PC-3 (cell line): ENCODE data around the gene AUTS2. TPM values are rescaled to one million over a fixed set of nuclear protein-coding genes. Genes with fewer than 3 reads are reported as not detected.

Source experiments
- ATAC-seq: fragments of 200-7000 bp; cut with Tn5 transposase; 2 replicates; pipeline ENCODE4 v1.9.1; 2020; ENCODE audit warnings: mild to moderate bottlenecking, moderate library complexity
- BruUV-seq: library from RNA; stranded (reverse); fragments of 400-500 nt; replicated peaks from 2 replicates; lab custom pipeline; 2021; lab: Mats Ljungman, UMichigan
- CTCF ChIA-PET: fragments of 300-600 bp; sonication (Branson Sonifier 250); formaldehyde crosslinking; loops from one replicate; lab custom pipeline; 2022; ENCODE audit warnings: antibody characterized with exemption; lab: Charles Lee
- POLR2A ChIA-PET: fragments of 300-600 bp; sonication (Branson Sonifier 250); formaldehyde crosslinking; loops from one replicate; lab custom pipeline; 2022; ENCODE audit warnings: antibody characterized with exemption; ENCODE audit not compliant: unreplicated experiment; lab: Charles Lee
- DNase-seq: peaks from one replicate; pipeline ENCODE4 v3.0.0-alpha.2; 2015
- H2AFZ ChIP-seq: fragments of 300-600 bp; sonication (generic); 2 replicates; pipeline ENCODE4 v1.6.0; 2016; ENCODE audit warnings: antibody characterized with exemption, low read length
- H3F3A ChIP-seq: fragments of 300-600 bp; sonication (generic); one replicate; pipeline ENCODE4 v1.6.0; 2017; ENCODE audit warnings: antibody characterized with exemption, low read length, control low read depth, mild to moderate bottlenecking; ENCODE audit not compliant: unreplicated experiment
- H3K27ac ChIP-seq: fragments of 300-600 bp; sonication (generic); 2 replicates; pipeline ENCODE4 v1.5.1; 2016; ENCODE audit warnings: mild to moderate bottlenecking, low read length
- H3K27me3 ChIP-seq: fragments of 300-600 bp; sonication (generic); 2 replicates; pipeline ENCODE4 v1.6.1; 2016; ENCODE audit warnings: low read length, mixed read lengths
- H3K36me3 ChIP-seq: fragments of 300-600 bp; sonication (generic); 2 replicates; pipeline ENCODE4 v1.6.1; 2016; ENCODE audit warnings: low read depth, mixed run types, low read length, mixed read lengths
- H3K4me1 ChIP-seq: fragments of 300-600 bp; sonication (generic); 2 replicates; pipeline ENCODE4 v1.5.1; 2016; ENCODE audit warnings: low read length; ENCODE audit not compliant: insufficient read depth
- H3K4me2 ChIP-seq: fragments of 300-600 bp; sonication (generic); 2 replicates; pipeline ENCODE4 v1.6.0; 2016; ENCODE audit warnings: low read length
- H3K4me3 ChIP-seq: fragments of 300-600 bp; sonication (generic); 2 replicates; pipeline ENCODE4 v1.5.1; 2016; ENCODE audit warnings: mild to moderate bottlenecking, low read length, mixed read lengths
- H3K79me2 ChIP-seq: fragments of 300-600 bp; sonication (generic); 2 replicates; pipeline ENCODE4 v1.6.1; 2017; ENCODE audit warnings: low read length, mixed read lengths
- H3K9ac ChIP-seq: fragments of 300-600 bp; sonication (generic); 2 replicates; pipeline ENCODE4 v1.6.0; 2016; ENCODE audit warnings: mild to moderate bottlenecking, low read length
- H3K9me2 ChIP-seq: fragments of 300-600 bp; sonication (generic); replicated peaks from 2 replicates; pipeline ENCODE4 v1.6.1; 2016; ENCODE audit warnings: mixed run types, low read length, mixed read lengths
- H3K9me3 ChIP-seq: fragments of 300-600 bp; sonication (generic); 2 replicates; pipeline ENCODE4 v1.6.1; 2016; ENCODE audit warnings: low read length, mixed read lengths
- H4K20me1 ChIP-seq: fragments of 300-600 bp; sonication (generic); 2 replicates; pipeline ENCODE4 v1.6.1; 2016; ENCODE audit warnings: low read length, mixed read lengths
- CTCF ChIP-seq: fragments of 300-600 bp; sonication (generic); conservative IDR thresholded peaks from 2 replicates; pipeline ENCODE4 v1.5.1; 2017; ENCODE audit warnings: antibody characterized with exemption, low read depth, mild to moderate bottlenecking, low read length
- EZH2 ChIP-seq: fragments of 300-600 bp; sonication (generic); IDR thresholded peaks from one replicate; pipeline ENCODE4 v1.6.1; 2017; ENCODE audit warnings: antibody characterized with exemption, mild to moderate bottlenecking, low read length; ENCODE audit not compliant: unreplicated experiment
- EZH2phosphoT487 ChIP-seq: fragments of 300-600 bp; sonication (generic); IDR thresholded peaks from 2 replicates; pipeline ENCODE4 v1.6.1; 2018; ENCODE audit warnings: mild to moderate bottlenecking, antibody characterized with exemption, low read length, borderline replicate concordance
- intact Hi-C: fragments of 100-400 bp; cut with micrococcal nuclease; formaldehyde crosslinking; loops from 2 replicates; pipeline ENCODE4 v1.9.0; 2023
- total RNA-seq: library from RNA; depleted of rRNA; stranded (reverse); fragments of >200 nt; gene quantifications from 2 replicates; pipeline ENCODE4 v1.2.3, GENCODE V29; 2014

Gene AUTS2
- total RNA-seq, 1 experiment from 2014 or later = not detected

GRCh38 chr7:69820479-69821192 is 222.4 kb downstream of the AUTS2 start:
- Histone ChIP-seq H4K20me1 (no peaks in the 10 kb centered on the region), H3K36me3 (no peaks in the 10 kb centered on the region), H3K4me3 (no peak overlapping the region), H3K27ac (no peak overlapping the region), H2AFZ (no peak overlapping the region), H3K9me3 (no peaks in the 10 kb centered on the region), H3F3A (no peaks in the 10 kb centered on the region), H3K4me1 (no peaks in the 10 kb centered on the region), H3K9me2 (no peaks in the 10 kb centered on the region), H3K27me3 (no peaks in the 10 kb centered on the region), H3K9ac (no peak overlapping the region), H3K79me2 (no peaks in the 10 kb centered on the region), H3K4me2 (no peak overlapping the region)
- intact Hi-C loops = no loop called here
- TF ChIP-seq EZH2phosphoT487 (no peak), EZH2 (no peak), CTCF (no peak)
- no TSS peak for BruUV-seq
- POLR2A ChIA-PET = no interaction called here
- no peak for DNase-seq
- CTCF ChIA-PET = no interaction called here
- ATAC-seq = no peak

- Histone ChIP-seq H3K4me1 (no peaks in the 10 kb centered on the region), H3K27me3 (no peaks in the 10 kb centered on the region), H4K20me1 (no peaks in the 10 kb centered on the region), H3K79me2 (no peaks in the 10 kb centered on the region), H3F3A (no peaks in the 10 kb centered on the region), H3K4me3 (no peak overlapping the region), H3K9ac (no peak overlapping the region), H3K4me2 (no peak overlapping the region), H3K36me3 (no peaks in the 10 kb centered on the region), H3K9me2 (no peaks in the 10 kb centered on the region), H3K27ac (no peak overlapping the region), H3K9me3 (no peaks in the 10 kb centered on the region), H2AFZ (no peak overlapping the region)
- BruUV-seq = no TSS peak
- ChIA-PET CTCF (no interaction called here), POLR2A (no interaction called here)
- intact Hi-C loops = no loop called here
- DNase-seq (no peak), ATAC-seq (no peak)
- TF ChIP-seq EZH2phosphoT487 (no peak), EZH2 (no peak), CTCF (no peak)
Observed at GRCh38 chr7:69822386-69822785, 224.1 kb downstream of the AUTS2 start.

- POLR2A ChIA-PET = no interaction called here
- intact Hi-C loops = no loop called here
- no TSS peak for BruUV-seq
Observed at GRCh38 chr7:69823151-69823744, 225.0 kb downstream of the AUTS2 start.

More at GRCh38 chr7:69823151-69823744, 225.0 kb downstream of the AUTS2 start:
- Histone ChIP-seq H3K9me3 (no peaks in the 10 kb centered on the region), H3K4me2 (no peak overlapping the region), H3K27ac (no peak overlapping the region), H3F3A (no peaks in the 10 kb centered on the region), H3K9ac (no peak overlapping the region), H3K79me2 (no peaks in the 10 kb centered on the region), H3K36me3 (no peaks in the 10 kb centered on the region), H3K4me3 (no peak overlapping the region), H3K9me2 (no peaks in the 10 kb centered on the region), H2AFZ (no peak overlapping the region), H3K4me1 (no peaks in the 10 kb centered on the region), H3K27me3 (no peaks in the 10 kb centered on the region), H4K20me1 (no peaks in the 10 kb centered on the region)
- DNase-seq = no peak
- CTCF ChIA-PET = no interaction called here
- ATAC-seq = no peak
- TF ChIP-seq EZH2 (no peak), CTCF (no peak), EZH2phosphoT487 (no peak)
